ENCODE results near the gene KIZ.
A peak's percentile ranks its signal among the peaks of the same experiment; 100 is the strongest.

KIZ gene

GRCh38 chr20:21111416-21111815, 14.5 kb upstream of the KIZ start:
- Mint-ChIP-seq H3K27me3 (peaks cover 39 to 66% of the 10 kb centered on the region in 2 donors), H3K4me3 (no peak overlapping the region)
- ATAC-seq (replicated peaks): no peak

GRCh38 chr20:21113697-21114096, 12.2 kb upstream of the KIZ start:
- Mint-ChIP-seq H3K27ac (no peak overlapping the region), H3K9me3 (no peaks in the 10 kb centered on the region), H3K27me3 (peaks cover 46 to 64% of the 10 kb centered on the region in 2 donors), H3K36me3 (ENCODE audit: insufficient read depth) (peaks cover 3% of the 10 kb centered on the region), H3K4me1 (ENCODE audit: low read depth in 2 of 2) (no peaks in the 10 kb centered on the region), H3K4me3 (no peak overlapping the region)
- DNase-seq (no peak), ATAC-seq (replicated peaks) (no peak)

More at GRCh38 chr20:21111416-21111815, 14.5 kb upstream of the KIZ start:
- DNase-seq: no peak
- peaks cover 3% of the 10 kb centered on the region for H3K36me3 Mint-ChIP-seq (ENCODE audit: insufficient read depth)
- H3K27ac Mint-ChIP-seq: no peak overlapping the region
- H3K9me3 Mint-ChIP-seq: no peaks in the 10 kb centered on the region
- H3K4me1 Mint-ChIP-seq (ENCODE audit: low read depth in 2 of 2): peaks cover 0 to under 1% of the 10 kb centered on the region in 2 donors

- ATAC-seq (replicated peaks) (no peak), DNase-seq (no peak)
- Mint-ChIP-seq H3K9me3 (no peaks in the 10 kb centered on the region), H3K4me3 (no peak overlapping the region), H3K4me1 (ENCODE audit: low read depth in 2 of 2) (no peaks in the 10 kb centered on the region), H3K36me3 (ENCODE audit: insufficient read depth) (peaks cover 3% of the 10 kb centered on the region), H3K27ac (no peak overlapping the region), H3K27me3 (peaks cover 52 to 67% of the 10 kb centered on the region in 2 donors)
Measured at GRCh38 chr20:21114584-21114983, 11.3 kb upstream of the KIZ start.

- Mint-ChIP-seq H3K36me3 (ENCODE audit: insufficient read depth) (peaks cover 3% of the 10 kb centered on the region), H3K4me1 (ENCODE audit: low read depth in 2 of 2) (no peaks in the 10 kb centered on the region), H3K27me3 (peaks cover 47 to 64% of the 10 kb centered on the region in 2 donors), H3K4me3 (no peak overlapping the region), H3K27ac (no peak overlapping the region), H3K9me3 (no peaks in the 10 kb centered on the region)
- DNase-seq (no peak), ATAC-seq (replicated peaks) (no peak)
Measured at GRCh38 chr20:21117521-21117920, 8.4 kb upstream of the KIZ start.

GRCh38 chr20:21118138-21118537, 7.7 kb upstream of the KIZ start:
- Mint-ChIP-seq H3K4me1 (ENCODE audit: low read depth in 2 of 2) (no peaks in the 10 kb centered on the region), H3K27ac (no peak overlapping the region), H3K36me3 (ENCODE audit: insufficient read depth) (peaks cover 2% of the 10 kb centered on the region), H3K9me3 (no peaks in the 10 kb centered on the region), H3K27me3 (peaks cover 45 to 57% of the 10 kb centered on the region in 2 donors), H3K4me3 (no peak overlapping the region)
- DNase-seq: no peak
- ATAC-seq (replicated peaks): no peak

- ATAC-seq (replicated peaks) (no peak), DNase-seq (no peak)
- no peak overlapping the region for H3K27ac Mint-ChIP-seq
- no peak overlapping the region for H3K4me3 Mint-ChIP-seq
- peaks cover 39 to 51% of the 10 kb centered on the region in 2 donors for H3K27me3 Mint-ChIP-seq
- no peaks in the 10 kb centered on the region for H3K4me1 Mint-ChIP-seq (ENCODE audit: low read depth in 2 of 2)
- no peaks in the 10 kb centered on the region for H3K9me3 Mint-ChIP-seq
- H3K36me3 Mint-ChIP-seq (ENCODE audit: insufficient read depth): no peaks in the 10 kb centered on the region
Measured at GRCh38 chr20:21118782-21119181, 7.1 kb upstream of the KIZ start.

GRCh38 chr20:21124190-21124589, 1.7 kb upstream of the KIZ start:
- no peaks in the 10 kb centered on the region for H3K9me3 Mint-ChIP-seq
- H3K4me1 Mint-ChIP-seq (ENCODE audit: low read depth in 2 of 2): peaks cover 20 to 25% of the 10 kb centered on the region in 2 donors
- ATAC-seq (replicated peaks) (no peak), DNase-seq (no peak)
- peaks cover under 1 to 10% of the 10 kb centered on the region in 2 donors for H3K27me3 Mint-ChIP-seq
- H3K36me3 Mint-ChIP-seq (ENCODE audit: insufficient read depth): no peaks in the 10 kb centered on the region
- peak overlapping the region in 1 of 2 donors; percentile 35 for H3K4me3 Mint-ChIP-seq
- H3K27ac Mint-ChIP-seq: no peak overlapping the region

- Mint-ChIP-seq H3K27me3 (peaks cover 0 to 8% of the 10 kb centered on the region in 2 donors), H3K36me3 (ENCODE audit: insufficient read depth) (no peaks in the 10 kb centered on the region), H3K9me3 (no peaks in the 10 kb centered on the region), H3K4me1 (ENCODE audit: low read depth in 2 of 2) (peaks cover 23 to 30% of the 10 kb centered on the region in 2 donors), H3K4me3 (peak overlapping the region; percentile 84 to 93), H3K27ac (peak overlapping the region in 1 of 2 donors; percentile 1)
- peak; percentile 7 for ATAC-seq (replicated peaks)
- no peak for DNase-seq
Measured at GRCh38 chr20:21125072-21125848, 622 bp upstream of the KIZ start.

- H3K4me3 Mint-ChIP-seq: peak overlapping the region; percentile 84 to 93
- ATAC-seq (replicated peaks) (no peak), DNase-seq (no peak)
- H3K4me1 Mint-ChIP-seq (ENCODE audit: low read depth in 2 of 2): peaks cover 23 to 30% of the 10 kb centered on the region in 2 donors
- H3K27ac Mint-ChIP-seq: peak overlapping the region; percentile 85 to 96
- H3K36me3 Mint-ChIP-seq (ENCODE audit: insufficient read depth): peaks cover 2% of the 10 kb centered on the region
- H3K27me3 Mint-ChIP-seq: no peaks in the 10 kb centered on the region
- H3K9me3 Mint-ChIP-seq: no peaks in the 10 kb centered on the region
Measured at GRCh38 chr20:21126581-21126870, 644 bp downstream of the KIZ start.

GRCh38 chr20:21127201-21127981, 1.5 kb downstream of the KIZ start:
- DNase-seq (no peak), ATAC-seq (replicated peaks) (no peak)
- Mint-ChIP-seq H3K36me3 (ENCODE audit: insufficient read depth) (peaks cover 10% of the 10 kb centered on the region), H3K4me3 (peak overlapping the region; percentile 84 to 93), H3K27me3 (no peaks in the 10 kb centered on the region), H3K27ac (no peak overlapping the region), H3K4me1 (ENCODE audit: low read depth in 2 of 2) (peaks cover 23 to 30% of the 10 kb centered on the region in 2 donors), H3K9me3 (no peaks in the 10 kb centered on the region)

- no peak for ATAC-seq (replicated peaks)
- no peaks in the 10 kb centered on the region for H3K27me3 Mint-ChIP-seq
- peaks cover 15% of the 10 kb centered on the region for H3K36me3 Mint-ChIP-seq (ENCODE audit: insufficient read depth)
Measured at GRCh38 chr20:21129861-21130260, 4.0 kb downstream of the KIZ start.

GRCh38 chr20:21133404-21133803, 7.5 kb downstream of the KIZ start:
- Mint-ChIP-seq H3K9me3 (no peaks in the 10 kb centered on the region), H3K4me3 (no peak overlapping the region), H3K27ac (peak overlapping the region in 1 of 2 donors; percentile 39), H3K4me1 (ENCODE audit: low read depth in 2 of 2) (peaks cover 9 to 13% of the 10 kb centered on the region in 2 donors), H3K27me3 (no peaks in the 10 kb centered on the region), H3K36me3 (ENCODE audit: insufficient read depth) (peaks cover 40% of the 10 kb centered on the region)
- no peak for DNase-seq
- no peak for ATAC-seq (replicated peaks)

More at GRCh38 chr20:21129861-21130260, 4.0 kb downstream of the KIZ start:
- no peak overlapping the region for H3K4me3 Mint-ChIP-seq
- no peaks in the 10 kb centered on the region for H3K9me3 Mint-ChIP-seq
- H3K4me1 Mint-ChIP-seq (ENCODE audit: low read depth in 2 of 2): peaks cover 24 to 30% of the 10 kb centered on the region in 2 donors
- DNase-seq: no peak
- H3K27ac Mint-ChIP-seq: no peak overlapping the region

GRCh38 chr20:21133917-21134622, 8.2 kb downstream of the KIZ start:
- peaks cover 45% of the 10 kb centered on the region for H3K36me3 Mint-ChIP-seq (ENCODE audit: insufficient read depth)
- H3K4me3 Mint-ChIP-seq: no peak overlapping the region
- no peaks in the 10 kb centered on the region for H3K9me3 Mint-ChIP-seq
- H3K4me1 Mint-ChIP-seq (ENCODE audit: low read depth in 2 of 2): peaks cover 4 to 7% of the 10 kb centered on the region in 2 donors
- H3K27me3 Mint-ChIP-seq: no peaks in the 10 kb centered on the region
- no peak overlapping the region for H3K27ac Mint-ChIP-seq
- DNase-seq: no peak
- ATAC-seq (replicated peaks): no peak
